ENCODE measurements around the gene PAGR1.
"Not testable (repeated sequence)": the region's sequence is repeated elsewhere in the genome, so short reads cannot be mapped to it uniquely, and the experiment has no call there.

PAGR1 gene

DNA sequence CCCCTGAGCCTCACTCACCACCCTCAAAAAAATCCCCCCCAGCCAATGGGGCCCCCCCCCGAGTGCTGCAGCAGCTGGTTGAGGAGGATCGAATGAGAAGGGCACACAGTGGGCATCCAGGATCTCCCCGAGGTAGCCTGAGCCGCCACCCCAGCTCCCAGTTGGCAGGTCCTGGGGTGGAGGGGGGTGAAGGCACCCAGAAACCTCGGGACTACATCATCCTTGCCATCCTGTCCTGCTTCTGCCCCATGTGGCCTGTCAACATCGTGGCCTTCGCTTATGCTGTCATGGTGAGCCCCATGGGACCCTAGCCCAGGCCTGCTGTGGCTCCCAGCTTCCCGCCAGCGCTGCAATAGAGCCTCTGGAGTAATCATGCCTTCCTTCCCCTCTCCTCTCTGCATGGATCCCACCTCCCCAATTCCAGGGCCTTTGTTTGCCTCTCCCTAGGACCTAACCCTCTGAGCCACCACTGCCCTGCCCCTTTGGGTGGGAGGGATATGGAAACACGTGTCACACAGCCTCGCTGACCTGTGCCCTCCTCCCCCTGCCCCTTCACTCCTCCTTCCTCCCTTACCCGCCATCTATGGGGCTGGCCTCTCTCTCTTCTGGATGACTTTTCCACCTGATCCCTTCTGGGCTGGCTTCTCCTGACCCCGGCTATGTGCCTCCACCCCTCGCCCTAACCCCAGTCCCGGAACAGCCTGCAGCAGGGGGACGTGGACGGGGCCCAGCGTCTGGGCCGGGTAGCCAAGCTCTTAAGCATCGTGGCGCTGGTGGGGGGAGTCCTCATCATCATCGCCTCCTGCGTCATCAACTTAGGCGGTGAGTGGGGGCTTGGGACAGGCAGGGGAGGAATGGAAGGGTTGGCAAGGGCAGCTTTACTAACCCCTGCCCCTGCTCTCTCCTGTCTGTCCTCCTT lies 2.0 kb upstream of the PAGR1 start:
- no peak for DNase-seq

DNA sequence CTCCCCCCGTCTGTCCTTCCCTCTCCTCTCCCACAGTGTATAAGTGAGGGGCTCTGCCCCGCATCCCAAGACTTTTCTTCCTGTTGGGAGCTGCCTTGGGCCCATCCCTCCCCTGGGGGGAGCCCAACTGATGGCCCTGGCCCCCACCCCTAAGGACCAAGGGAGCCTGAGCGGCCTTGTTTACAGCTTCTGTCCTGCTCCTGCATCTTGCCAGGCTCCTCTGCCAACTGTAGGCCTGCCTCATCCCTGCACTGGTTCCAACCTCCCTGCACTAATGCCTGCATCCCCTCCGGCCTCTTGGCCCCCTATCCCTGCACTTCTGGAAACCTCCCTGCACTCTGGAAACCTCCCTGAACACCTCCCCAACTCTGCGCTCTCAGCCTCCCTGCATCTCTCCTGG lies 1.4 kb upstream of the PAGR1 start:
- no peak for DNase-seq

- no peak for DNase-seq
These were observed 775 bp upstream of the PAGR1 start for GRCh38 chr16:29815032-29815721.

GRCh38 chr16:29816694-29817441 lies 916 bp downstream of the PAGR1 start:
- DNase-seq, result peak; percentile 52

- DNase-seq, result no peak
These were observed 2.1 kb downstream of the PAGR1 start for GRCh38 chr16:29818082-29818481.

- no peak for DNase-seq
These were observed 3.6 kb downstream of the PAGR1 start for GRCh38 chr16:29819506-29819905.

- peak; percentile 52 for DNase-seq
These were observed 4.3 kb downstream of the PAGR1 start, which contains the start of gene MVP for GRCh38 chr16:29820271-29820701. MVP (plus strand) TSS chr16:29820462; CDS start chr16:29830550, 10,088 bp downstream.

GRCh38 chr16:29820730-29821642 lies 5.0 kb downstream of the PAGR1 start:
- peak; percentile 65 for DNase-seq

- DNase-seq, result no peak
These were observed 5.7 kb downstream of the PAGR1 start for GRCh38 chr16:29821643-29822115.

DNA sequence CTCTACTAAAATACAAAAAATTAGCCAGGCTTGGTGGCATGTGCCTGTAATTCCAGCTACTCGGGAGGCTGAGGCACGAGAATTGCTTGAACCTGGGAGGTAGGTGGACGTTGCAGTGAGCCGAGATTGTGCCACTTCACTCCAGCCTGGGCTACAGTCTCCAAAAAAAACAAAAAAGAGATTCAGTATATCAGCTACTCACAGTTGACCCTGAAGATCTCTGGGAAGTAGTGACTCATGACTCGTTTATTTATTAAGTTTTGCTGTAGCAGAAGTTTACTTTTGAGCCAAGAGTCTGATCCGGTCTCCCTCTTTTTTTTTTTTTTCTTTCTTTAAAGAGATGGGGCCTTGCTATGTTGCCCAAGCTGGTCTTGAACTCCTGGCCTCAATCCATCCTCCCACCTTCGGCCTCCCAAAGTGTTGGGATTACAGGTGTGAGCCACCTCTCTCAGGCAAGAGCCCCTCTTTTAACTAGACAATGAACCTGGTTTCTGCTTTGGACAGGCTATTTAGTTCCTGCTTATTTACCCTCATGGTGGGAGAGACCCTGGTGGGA lies 8.7 kb downstream of the PAGR1 start:
- DNase-seq, result no peak

- peak; percentile 43 for DNase-seq
These were observed 9.4 kb downstream of the PAGR1 start for GRCh38 chr16:29825145-29826044.

GRCh38 chr16:29826342-29826695 lies 10.4 kb downstream of the PAGR1 start:
- DNase-seq, result no peak

DNA sequence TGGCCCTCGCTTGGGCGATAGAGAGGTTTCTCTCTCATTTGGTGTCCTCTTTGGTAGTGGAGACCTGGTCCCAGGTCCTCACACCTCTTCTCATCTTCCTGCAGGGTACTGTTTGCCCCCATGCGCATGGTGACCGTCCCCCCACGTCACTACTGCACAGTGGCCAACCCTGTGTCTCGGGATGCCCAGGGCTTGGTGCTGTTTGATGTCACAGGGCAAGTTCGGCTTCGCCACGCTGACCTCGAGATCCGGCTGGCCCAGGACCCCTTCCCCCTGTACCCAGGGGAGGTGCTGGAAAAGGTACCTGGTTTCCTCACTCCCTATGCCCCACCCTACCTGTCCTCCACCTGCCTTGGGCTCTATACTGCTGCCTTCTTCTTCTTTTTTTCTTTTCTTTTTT lies 14.8 kb downstream of the PAGR1 start:
- no peak for DNase-seq

DNA sequence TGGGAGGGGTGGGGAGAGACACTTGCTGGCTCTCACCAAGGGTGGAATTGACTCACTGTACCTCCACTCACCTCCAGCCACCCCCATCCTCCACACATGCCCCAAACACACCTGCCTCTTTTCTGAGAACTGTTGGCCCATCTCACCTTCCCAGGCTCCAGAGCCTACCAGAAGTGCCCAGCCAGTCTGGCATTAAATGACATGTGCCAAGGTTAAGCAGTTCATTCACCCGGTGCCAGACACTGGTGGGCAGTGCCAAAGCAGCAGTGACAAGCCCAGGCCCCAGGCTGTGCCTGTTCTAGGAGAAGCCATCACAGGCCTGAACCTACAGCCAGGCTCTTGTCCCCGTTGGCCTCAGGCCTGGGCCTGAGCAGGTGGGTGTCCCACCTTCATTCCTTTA lies 15.5 kb downstream of the PAGR1 start:
- DNase-seq, result no peak

- DNase-seq, result not testable (repeated sequence)
These were observed 17.3 kb downstream of the PAGR1 start for GRCh38 chr16:29833219-29833618.

- no peak for DNase-seq
These were observed 18.1 kb downstream of the PAGR1 start for GRCh38 chr16:29834079-29834478.

- DNase-seq, result no peak
These were observed 20.0 kb downstream of the PAGR1 start for GRCh38 chr16:29835926-29836325.

- no peak for DNase-seq
These were observed 20.7 kb downstream of the PAGR1 start for GRCh38 chr16:29836623-29837022.

GRCh38 chr16:29837841-29838240 lies 21.9 kb downstream of the PAGR1 start:
- DNase-seq, result no peak

- DNase-seq, result no peak
These were observed 23.9 kb downstream of the PAGR1 start for GRCh38 chr16:29839822-29840221.

DNA sequence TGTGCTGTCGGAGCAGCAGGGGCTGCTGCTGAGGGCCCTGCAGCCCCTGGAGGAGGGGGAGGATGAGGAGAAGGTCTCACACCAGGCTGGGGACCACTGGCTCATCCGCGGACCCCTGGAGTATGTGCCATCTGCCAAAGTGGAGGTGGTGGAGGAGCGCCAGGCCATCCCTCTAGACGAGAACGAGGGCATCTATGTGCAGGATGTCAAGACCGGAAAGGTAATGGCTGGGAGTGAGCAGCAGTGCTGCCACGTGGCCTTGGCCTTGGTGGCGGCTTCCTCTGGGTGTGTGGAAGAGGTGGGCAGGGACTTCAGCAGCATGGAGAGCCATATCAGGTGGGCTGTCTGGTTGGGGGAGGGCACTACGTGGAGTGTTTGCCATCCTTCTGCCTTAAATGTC lies 24.3 kb downstream of the PAGR1 start:
- DNase-seq, result no peak

All from CD4-positive, alpha-beta T cell treated with Interleukin-12 subunit alpha and Interleukin-12 subunit beta, for 1 hour (primary cell).